HCT116 (cell line): ENCODE results near the gene RNF227. TPM values are rescaled to one million over a fixed set of nuclear protein-coding genes. Genes with fewer than 3 reads are reported as not detected.

Source experiments
- ATAC-seq: fragments of 200-7000 bp; cut with Tn5 transposase; 2 replicates; pipeline ENCODE4 v1.9.1; 2020; ENCODE audit warnings: mild to moderate bottlenecking, moderate library complexity
- BruUV-seq: library from RNA; stranded (reverse); fragments of 400-500 nt; replicated peaks from 2 replicates; lab custom pipeline; 2021; lab: Mats Ljungman, UMichigan
- CTCF ChIA-PET: fragments of 300-600 bp; sonication (Branson Sonifier 250); formaldehyde crosslinking; loops from one replicate; lab custom pipeline; 2021; ENCODE audit warnings: antibody characterized with exemption; lab: Charles Lee
- POLR2A ChIA-PET: fragments of 300-600, 350-600 bp; sonication (Branson Sonifier 250); formaldehyde crosslinking; loops from one replicate; lab custom pipeline; 2021; ENCODE audit warnings: antibody characterized with exemption; lab: Charles Lee
- RAD21 ChIA-PET, 2 experiments: fragments of 300-600 bp; sonication (Branson Sonifier 250); formaldehyde crosslinking; loops; one replicate each; lab custom pipeline; 2023; ENCODE audit warnings: low total read pairs in 2 of 2; ENCODE audit not compliant: uncharacterized antibody in 2 of 2, unreplicated experiment in 2 of 2, low non-redundant PET in 1 of 2; lab: Charles Lee
- DNase-seq: peaks from one replicate; pipeline ENCODE4 v3.0.0-alpha.2; 2010; ENCODE audit warnings: low read depth, low spot score
- H2AFZ ChIP-seq: fragments of 200-600 bp; shearing (Covaris generic), sonication (generic); 2 replicates; pipeline ENCODE4 v1.6.1; 2017; ENCODE audit warnings: low read depth, mixed run types, mixed read lengths, antibody characterized with exemption, low read length; ENCODE audit not compliant: poor library complexity, severe bottlenecking
- H3K27ac ChIP-seq: 2 replicates; pipeline ENCODE4 v1.5.1; 2012; ENCODE audit warnings: low read depth, low read length
- H3K27me3 ChIP-seq: fragments of 200-600 bp; sonication (generic); 2 replicates; pipeline ENCODE4 v1.6.1; 2016; ENCODE audit warnings: mixed run types, low read length, mixed read lengths; ENCODE audit not compliant: insufficient read depth
- H3K36me3 ChIP-seq, 2 experiments: fragments of 200-500 bp in 1 of 2; fragments of 200-600 bp in 1 of 2; sonication (Bioruptor generic) in 1 of 2; sonication (generic) in 1 of 2; 2 replicates each; pipeline versions ENCODE4 v1.5.1 to v1.6.1; 2014 to 2016; ENCODE audit warnings: low read length in 2 of 2, inconsistent platforms in 1 of 2, mixed read lengths in 1 of 2, mixed run types in 1 of 2; ENCODE audit not compliant: insufficient read depth in 2 of 2, control insufficient read depth in 1 of 2
- H3K4me1 ChIP-seq, 2 experiments: fragments of 200-600 bp in 1 of 2; sonication (generic) in 1 of 2; 2 replicates each; pipeline versions ENCODE4 v1.5.1 to v1.6.1; 2012 to 2017; ENCODE audit warnings: low read length in 2 of 2, inconsistent platforms in 1 of 2, mild to moderate bottlenecking in 1 of 2, mixed read lengths in 1 of 2, mixed run types in 1 of 2, moderate library complexity in 1 of 2; ENCODE audit not compliant: insufficient read depth in 2 of 2, control insufficient read depth in 1 of 2
- H3K4me2 ChIP-seq: fragments of 200-600 bp; sonication (generic); 2 replicates; pipeline ENCODE4 v1.6.1; 2017; ENCODE audit warnings: mixed run types, low read length, mixed read lengths
- H3K4me3 ChIP-seq, 2 experiments: fragments of 200-600 bp in 1 of 2; sonication (generic) in 1 of 2; replicated peaks in 1 of 2; 2 replicates each; pipeline ENCODE4 v1.5.1; 2011 to 2016; ENCODE audit warnings: low read length in 2 of 2, control low read depth in 1 of 2, low read depth in 1 of 2, mild to moderate bottlenecking in 1 of 2, mixed read lengths in 1 of 2, mixed run types in 1 of 2
- H3K79me2 ChIP-seq: fragments of 200-600 bp; sonication (generic); 2 replicates; pipeline ENCODE4 v1.6.1; 2017; ENCODE audit warnings: mild to moderate bottlenecking, mixed run types, low read length, moderate library complexity, mixed read lengths; ENCODE audit not compliant: insufficient read depth
- H3K9ac ChIP-seq: fragments of 200-600 bp; sonication (generic); 2 replicates; pipeline ENCODE4 v1.6.1; 2016; ENCODE audit warnings: low read length, mixed read lengths
- H3K9me2 ChIP-seq: fragments of 200-600 bp; sonication (generic), shearing (Covaris generic); 2 replicates; pipeline ENCODE4 v1.6.1; 2017; ENCODE audit warnings: mixed run types, mild to moderate bottlenecking, moderate library complexity; ENCODE audit not compliant: insufficient read depth
- H3K9me3 ChIP-seq, 2 experiments: fragments of 200-500 bp in 1 of 2; fragments of 200-600 bp in 1 of 2; sonication (Bioruptor generic) in 1 of 2; sonication (generic) in 1 of 2; 2 replicates each; pipeline ENCODE4 v1.6.1; 2014 to 2017; ENCODE audit warnings: low read length in 2 of 2, mixed read lengths in 2 of 2, inconsistent platforms in 1 of 2, low read depth in 1 of 2, mild to moderate bottlenecking in 1 of 2, mixed run types in 1 of 2, moderate library complexity in 1 of 2; ENCODE audit not compliant: control insufficient read depth in 1 of 2, insufficient read depth in 1 of 2
- H4K20me1 ChIP-seq: fragments of 200-600 bp; sonication (generic), shearing (Covaris generic); 2 replicates; pipeline ENCODE4 v1.6.1; 2017; ENCODE audit warnings: mixed run types, mild to moderate bottlenecking, moderate library complexity; ENCODE audit not compliant: insufficient read depth
- ATF3 ChIP-seq: IDR thresholded peaks from 2 replicates; pipeline ENCODE4 v1.6.1; 2012
- CBX3 ChIP-seq: IDR thresholded peaks from 2 replicates; pipeline ENCODE4 v1.6.1; 2012; ENCODE audit warnings: low read depth
- CTCF ChIP-seq, 3 experiments: fragments of 200-600 bp in 1 of 3; sonication (generic) in 1 of 3; IDR thresholded peaks in 2 of 3; conservative IDR thresholded peaks in 1 of 3; 2 replicates each; pipeline ENCODE4 v1.5.1; 2012 to 2017; ENCODE audit warnings: low read depth in 2 of 3, low read length in 2 of 3, antibody characterized with exemption in 1 of 3, borderline replicate concordance in 1 of 3, control low read depth in 1 of 3, mild to moderate bottlenecking in 1 of 3, mixed read lengths in 1 of 3, mixed run types in 1 of 3, moderate library complexity in 1 of 3; ENCODE audit not compliant: insufficient read depth in 1 of 3
- EGR1 ChIP-seq: IDR thresholded peaks from 2 replicates; pipeline ENCODE4 v1.6.1; 2012; ENCODE audit warnings: low read depth
- ELF1 ChIP-seq: IDR thresholded peaks from 2 replicates; pipeline ENCODE4 v1.6.1; 2012; ENCODE audit warnings: low read depth, borderline replicate concordance
- EZH2 ChIP-seq: fragments of 200-600 bp; sonication (generic); IDR thresholded peaks from 2 replicates; pipeline ENCODE4 v1.6.1; 2017; ENCODE audit warnings: antibody characterized with exemption, mixed run types
- JUND ChIP-seq: IDR thresholded peaks from 2 replicates; pipeline ENCODE4 v1.6.1; 2012
- POLR2A ChIP-seq: IDR thresholded peaks from 2 replicates; pipeline ENCODE4 v1.7.0; 2011; ENCODE audit warnings: borderline replicate concordance; ENCODE audit not compliant: insufficient read depth, insufficient read length; ENCODE audit errors: extremely low read depth
- POLR2AphosphoS5 ChIP-seq: IDR thresholded peaks from 2 replicates; pipeline ENCODE4 v1.6.1; 2011; ENCODE audit warnings: mild to moderate bottlenecking, low read depth, low read length, moderate library complexity
- RAD21 ChIP-seq: IDR thresholded peaks from 2 replicates; pipeline ENCODE4 v1.6.1; 2012; ENCODE audit warnings: low read depth, mild to moderate bottlenecking
- SP1 ChIP-seq: IDR thresholded peaks from 2 replicates; pipeline ENCODE4 v1.6.1; 2012; ENCODE audit warnings: low read depth
- TCF7L2 ChIP-seq: IDR thresholded peaks from 2 replicates; pipeline ENCODE4 v1.7.0; 2011; ENCODE audit warnings: borderline replicate concordance, inconsistent platforms; ENCODE audit not compliant: insufficient read depth, insufficient read length; ENCODE audit errors: extremely low read depth
- ZFX ChIP-seq: fragments of 450-650 bp; IDR thresholded peaks from 2 replicates; pipeline ENCODE4 v1.6.1; 2017
- intact Hi-C: fragments of 100-400 bp; cut with micrococcal nuclease; formaldehyde crosslinking; loops from 2 replicates; pipeline ENCODE4 v1.10.0; 2022
- total RNA-seq: library from RNA; stranded (reverse); gene quantifications from one replicate; pipeline ENCODE4 v1.2.1, GENCODE V29; 2021; ENCODE audit not compliant: unreplicated experiment
- TF ChIP-seq, protein P1 (sequence below): IDR thresholded peaks from 2 replicates; pipeline ENCODE4 v1.6.1; 2012; ENCODE audit warnings: low read depth

The RNF227 gene
- total RNA-seq, 1 experiment from 2014 or later: 0.74 TPM

DNA sequence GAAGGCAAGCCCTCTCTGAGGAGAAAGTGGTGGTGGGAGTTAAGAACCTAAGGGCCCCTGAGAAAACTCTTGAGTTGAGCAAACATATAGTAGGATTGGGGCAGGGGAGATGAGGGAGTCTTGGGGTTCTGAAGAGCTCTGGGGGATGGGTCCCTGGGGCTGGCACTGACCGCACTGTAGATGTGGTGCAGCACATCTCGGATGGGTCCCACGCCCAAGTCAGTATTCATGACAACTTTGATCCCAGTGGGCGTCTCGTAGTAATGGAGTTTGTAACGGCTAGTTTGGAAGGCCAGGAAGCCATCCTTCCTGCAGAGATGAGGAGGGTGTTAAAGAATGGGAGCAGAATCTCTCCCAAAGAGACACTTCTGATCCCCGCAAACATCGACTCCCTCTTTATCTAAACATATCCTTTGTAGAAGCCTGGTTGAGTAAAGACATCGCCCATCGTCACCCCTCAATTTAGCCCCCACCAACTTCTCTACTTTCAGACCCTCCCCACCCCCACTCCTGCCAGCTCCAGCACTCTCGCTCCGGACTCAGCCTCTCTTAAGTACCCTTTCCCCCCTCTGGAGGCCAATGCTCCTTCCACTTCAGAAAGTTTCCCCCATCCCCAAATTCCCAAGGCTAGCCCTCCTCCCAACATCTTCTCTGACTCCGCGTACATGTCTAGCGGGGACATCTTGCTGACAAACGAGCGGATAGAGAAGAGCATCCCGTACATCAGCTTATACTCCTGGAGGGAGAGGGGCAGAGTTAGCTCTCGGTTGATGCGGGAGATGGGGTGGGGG is 14.9 kb upstream of the RNF227 start (continued):
- TF ChIP-seq CTCF (IDR thresholded peaks at IDR 0.05 in 2 of 3, conservative IDR thresholded peaks at IDR 0.05 in 1 of 3; ENCODE audit: borderline replicate concordance in 1 of 3, insufficient read depth in 1 of 3, low read depth in 2 of 3, low read length in 2 of 3): no peak
- no peak for TF ChIP-seq POLR2A
- TF ChIP-seq, protein P1, sequence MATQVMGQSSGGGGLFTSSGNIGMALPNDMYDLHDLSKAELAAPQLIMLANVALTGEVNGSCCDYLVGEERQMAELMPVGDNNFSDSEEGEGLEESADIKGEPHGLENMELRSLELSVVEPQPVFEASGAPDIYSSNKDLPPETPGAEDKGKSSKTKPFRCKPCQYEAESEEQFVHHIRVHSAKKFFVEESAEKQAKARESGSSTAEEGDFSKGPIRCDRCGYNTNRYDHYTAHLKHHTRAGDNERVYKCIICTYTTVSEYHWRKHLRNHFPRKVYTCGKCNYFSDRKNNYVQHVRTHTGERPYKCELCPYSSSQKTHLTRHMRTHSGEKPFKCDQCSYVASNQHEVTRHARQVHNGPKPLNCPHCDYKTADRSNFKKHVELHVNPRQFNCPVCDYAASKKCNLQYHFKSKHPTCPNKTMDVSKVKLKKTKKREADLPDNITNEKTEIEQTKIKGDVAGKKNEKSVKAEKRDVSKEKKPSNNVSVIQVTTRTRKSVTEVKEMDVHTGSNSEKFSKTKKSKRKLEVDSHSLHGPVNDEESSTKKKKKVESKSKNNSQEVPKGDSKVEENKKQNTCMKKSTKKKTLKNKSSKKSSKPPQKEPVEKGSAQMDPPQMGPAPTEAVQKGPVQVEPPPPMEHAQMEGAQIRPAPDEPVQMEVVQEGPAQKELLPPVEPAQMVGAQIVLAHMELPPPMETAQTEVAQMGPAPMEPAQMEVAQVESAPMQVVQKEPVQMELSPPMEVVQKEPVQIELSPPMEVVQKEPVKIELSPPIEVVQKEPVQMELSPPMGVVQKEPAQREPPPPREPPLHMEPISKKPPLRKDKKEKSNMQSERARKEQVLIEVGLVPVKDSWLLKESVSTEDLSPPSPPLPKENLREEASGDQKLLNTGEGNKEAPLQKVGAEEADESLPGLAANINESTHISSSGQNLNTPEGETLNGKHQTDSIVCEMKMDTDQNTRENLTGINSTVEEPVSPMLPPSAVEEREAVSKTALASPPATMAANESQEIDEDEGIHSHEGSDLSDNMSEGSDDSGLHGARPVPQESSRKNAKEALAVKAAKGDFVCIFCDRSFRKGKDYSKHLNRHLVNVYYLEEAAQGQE: no peak

- peaks cover 33% of the 10 kb centered on the region for H3K79me2 ChIP-seq
- H3K4me1 ChIP-seq: peaks cover 12 to 25% of the 10 kb centered on the region in 2 experiments; a peak in 3 of 4 replicates
- H3K4me2 ChIP-seq: peak within 1 kb of the TSS; percentile 82
- CTCF ChIA-PET: no interaction called here
- DNase-seq (no peak), ATAC-seq (no peak)
- POLR2A ChIA-PET: no interaction called here
- H3K9ac ChIP-seq: peak within 1 kb of the TSS; percentile 73; the same call in 1 of the 2 replicates
- peaks cover 0 to 2% of the 10 kb centered on the region in 2 experiments; a peak in 2 of 4 replicates for H3K36me3 ChIP-seq
- no peak within 1 kb of the TSS for H2AFZ ChIP-seq
- RAD21 ChIA-PET: no interaction called here
- H4K20me1 ChIP-seq: no peaks in the 10 kb centered on the region
- H3K27me3 ChIP-seq: no peaks in the 10 kb centered on the region
- no peaks in the 10 kb centered on the region for H3K9me2 ChIP-seq
- H3K27ac ChIP-seq: no peak within 1 kb of the TSS
- H3K4me3 ChIP-seq: peak within 1 kb of the TSS; percentile 91 to 98
- intact Hi-C loops: no loop called here
- no TSS peak for BruUV-seq
- no peaks in the 10 kb centered on the region for H3K9me3 ChIP-seq
- TF ChIP-seq POLR2A: no peak
- TF ChIP-seq JUND: no peak
- TF ChIP-seq SP1: no peak
- no peak for TF ChIP-seq ZFX
- TF ChIP-seq ATF3: no peak
- no peak for TF ChIP-seq RAD21
- TF ChIP-seq EGR1: no peak
- TF ChIP-seq POLR2AphosphoS5: no peak
- TF ChIP-seq CTCF (IDR thresholded peaks at IDR 0.05 in 2 of 3, conservative IDR thresholded peaks at IDR 0.05 in 1 of 3; ENCODE audit: borderline replicate concordance in 1 of 3, insufficient read depth in 1 of 3, low read depth in 2 of 3, low read length in 2 of 3): no peak
- no peak for TF ChIP-seq ELF1
- TF ChIP-seq TCF7L2: no peak
- no peak for TF ChIP-seq EZH2
- no peak for TF ChIP-seq CBX3
Observed at GRCh38 chr17:7929158-7930023, 13.3 kb upstream of the RNF227 start, which contains the start of gene KCNAB3. KCNAB3 (minus strand) TSS chr17:7929856; CDS start chr17:7929435, 421 bp downstream.
